NCI-H748 treated with DMSO at 0.1 percent for 48 hours (cell line): Measurements from ENCODE around the gene ELFN1.
"Not testable (repeated sequence)": the region's sequence is repeated elsewhere in the genome, so short reads cannot be mapped to it uniquely, and the experiment has no call there.

Experiments used
- DNase-seq: peaks from one replicate; lab custom pipeline; 2025; lab: John Stamatoyannopoulos, UW

Gene ELFN1

DNA sequence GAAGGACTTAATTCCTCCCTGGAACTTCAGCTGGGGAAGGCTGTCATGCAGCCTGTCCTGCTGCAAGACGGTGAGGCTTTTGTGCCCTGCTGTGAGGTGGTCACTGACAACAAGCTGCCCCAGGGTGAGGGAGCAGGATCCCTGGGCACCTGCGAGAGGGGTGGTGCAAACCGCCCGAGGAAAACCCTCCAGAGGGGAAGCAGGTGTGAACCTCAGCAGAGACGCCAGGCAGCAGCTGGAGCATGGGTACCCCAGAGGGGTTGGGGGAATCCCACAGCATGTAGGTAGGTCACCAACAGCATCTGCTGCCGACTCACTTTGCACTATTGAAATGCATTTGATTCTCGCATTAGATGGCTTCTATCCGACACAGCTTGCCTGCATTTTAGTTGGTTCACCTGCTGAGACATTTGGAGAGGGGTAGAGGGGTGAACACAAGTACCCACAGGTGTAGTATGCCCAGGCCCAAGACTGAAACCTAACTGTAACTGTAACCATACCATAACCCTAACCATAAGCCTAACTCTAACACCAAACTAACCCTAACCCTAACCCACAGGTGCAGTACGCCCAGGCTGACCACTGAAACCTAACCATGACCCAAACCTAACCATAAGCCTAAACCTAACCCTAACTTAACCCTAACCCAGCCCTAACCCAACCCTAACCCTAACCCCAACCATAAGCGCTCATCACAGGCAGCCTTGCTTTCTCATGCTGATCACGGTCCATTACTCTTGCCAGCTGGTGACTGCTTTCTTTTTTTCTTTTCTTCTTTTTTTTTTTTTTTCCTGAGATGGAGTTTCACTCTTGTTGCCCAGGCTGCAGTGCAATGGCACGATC is 85.9 kb downstream of the ELFN1 start:
- DNase-seq = no peak

- DNase-seq = no peak
Observed at GRCh38 chr7:1757601-1758000, 87.5 kb downstream of the ELFN1 start.

DNA sequence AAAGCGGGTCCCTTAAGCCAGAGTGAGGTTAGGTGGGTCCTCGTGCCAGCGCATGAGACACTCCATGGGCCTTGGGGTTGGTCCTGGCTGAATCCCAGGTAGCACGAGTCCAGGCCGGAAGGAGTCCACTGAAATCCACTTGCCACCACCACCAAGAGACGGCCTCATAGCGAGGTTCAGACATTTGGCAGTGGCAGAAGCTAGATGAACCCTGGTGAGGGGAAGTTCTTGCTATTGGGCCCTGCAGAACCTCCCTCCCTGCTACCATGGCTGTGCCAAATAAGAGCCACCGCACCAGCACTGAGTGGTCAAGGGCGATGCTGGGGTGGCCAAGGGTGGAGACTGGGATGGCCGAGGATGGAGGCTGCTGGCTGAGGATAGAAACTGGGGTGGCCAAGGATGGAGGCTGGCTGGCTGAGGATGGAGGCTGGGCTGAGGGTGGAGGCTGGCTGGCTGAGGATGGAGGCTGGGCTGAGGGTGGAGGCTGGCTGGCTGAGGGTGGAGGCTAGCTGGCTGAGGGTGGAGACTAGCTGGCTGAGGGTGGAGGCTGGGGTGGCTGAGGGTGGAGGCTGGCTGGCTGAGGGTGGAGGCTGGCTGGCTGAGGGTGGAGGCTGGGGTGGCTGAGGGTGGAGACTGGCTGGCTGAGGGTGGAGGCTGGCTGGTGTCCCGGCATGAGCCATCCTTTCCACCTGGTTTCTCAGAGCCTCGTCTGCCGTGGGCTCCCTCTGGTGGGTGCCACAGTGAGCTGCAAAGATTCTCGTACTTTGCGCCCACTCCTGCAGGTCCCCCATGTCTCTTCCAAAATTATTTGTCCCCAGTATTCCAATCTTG is 88.2 kb downstream of the ELFN1 start:
- DNase-seq = no peak

GRCh38 chr7:1758859-1759521 is 88.9 kb downstream of the ELFN1 start:
- no peak for DNase-seq

DNA sequence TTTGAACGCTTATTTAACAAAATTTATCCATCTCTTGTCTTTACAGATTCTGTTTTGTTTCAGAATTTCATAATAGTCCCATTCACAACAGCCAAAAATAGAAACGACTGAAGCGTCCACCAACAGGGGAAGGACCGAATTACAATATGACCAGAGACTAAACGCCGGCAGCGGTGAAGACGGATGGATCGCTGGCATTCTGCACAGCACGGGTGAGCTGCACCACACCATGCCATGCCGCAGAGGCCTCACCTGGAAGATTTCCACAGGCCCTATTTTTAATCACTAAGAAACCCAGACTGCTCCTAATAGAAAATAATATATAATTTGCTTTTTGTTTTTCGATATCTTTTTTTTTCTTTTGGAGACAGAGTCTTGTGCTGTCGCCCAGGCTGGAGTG is 91.0 kb downstream of the ELFN1 start:
- no peak for DNase-seq

- no peak for DNase-seq
Observed at GRCh38 chr7:1761774-1762173, 91.7 kb downstream of the ELFN1 start.

DNA sequence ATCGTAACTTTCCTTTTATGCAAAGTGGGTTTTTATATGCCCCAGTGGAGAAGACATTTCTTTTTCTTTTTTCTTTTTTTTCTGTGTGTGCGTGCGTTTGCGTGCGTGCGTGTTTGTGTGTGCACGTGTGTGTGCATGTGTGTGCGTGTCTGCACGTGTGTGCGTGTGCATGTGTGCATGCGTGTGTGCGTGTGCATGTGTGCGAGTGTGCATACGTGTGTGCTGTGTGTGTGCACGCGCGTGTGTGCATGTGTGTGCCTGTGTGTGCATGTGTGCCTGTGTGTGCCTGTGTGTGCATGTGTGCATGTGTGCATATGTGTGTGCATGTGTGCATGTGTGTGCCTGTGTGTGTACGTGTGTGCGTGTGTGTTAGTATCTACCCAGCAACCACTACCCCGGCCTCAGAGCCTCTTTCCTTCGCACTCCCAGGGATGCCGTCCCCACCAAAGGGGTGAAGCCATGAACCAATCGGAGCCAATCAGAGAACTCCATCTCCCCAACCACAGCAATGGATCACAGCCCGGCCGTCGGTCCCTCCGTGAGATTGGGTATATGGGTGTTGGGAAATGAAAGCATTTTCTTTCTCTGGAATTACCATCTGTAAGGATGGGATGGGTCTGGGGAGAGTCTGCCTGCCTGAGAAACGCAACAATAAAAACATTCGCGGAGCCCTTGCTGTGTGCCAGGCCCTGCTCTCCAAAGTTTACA is 92.3 kb downstream of the ELFN1 start:
- DNase-seq = no peak

GRCh38 chr7:1763033-1763432 is 93.0 kb downstream of the ELFN1 start:
- no peak for DNase-seq

DNA sequence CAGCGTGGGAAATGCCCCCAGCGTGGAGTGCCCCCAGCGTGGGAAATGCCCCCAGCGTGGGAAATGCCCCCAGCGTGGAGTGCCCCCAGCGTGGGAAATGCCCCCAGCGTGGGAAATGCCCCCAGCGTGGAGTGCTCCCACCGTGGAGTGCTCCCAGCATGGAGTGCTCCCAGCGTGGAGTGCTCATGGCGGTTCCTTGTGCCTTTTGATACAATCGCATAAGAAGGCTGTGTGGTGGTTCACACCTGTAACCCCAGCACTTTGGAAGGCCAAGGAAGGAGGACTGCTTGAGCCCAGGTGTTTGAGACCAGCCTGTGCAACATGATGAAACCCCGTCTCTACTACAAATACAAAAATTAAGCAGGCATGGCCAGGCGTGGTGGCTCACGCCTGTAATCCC is 93.8 kb downstream of the ELFN1 start:
- DNase-seq = not testable (repeated sequence)

DNA sequence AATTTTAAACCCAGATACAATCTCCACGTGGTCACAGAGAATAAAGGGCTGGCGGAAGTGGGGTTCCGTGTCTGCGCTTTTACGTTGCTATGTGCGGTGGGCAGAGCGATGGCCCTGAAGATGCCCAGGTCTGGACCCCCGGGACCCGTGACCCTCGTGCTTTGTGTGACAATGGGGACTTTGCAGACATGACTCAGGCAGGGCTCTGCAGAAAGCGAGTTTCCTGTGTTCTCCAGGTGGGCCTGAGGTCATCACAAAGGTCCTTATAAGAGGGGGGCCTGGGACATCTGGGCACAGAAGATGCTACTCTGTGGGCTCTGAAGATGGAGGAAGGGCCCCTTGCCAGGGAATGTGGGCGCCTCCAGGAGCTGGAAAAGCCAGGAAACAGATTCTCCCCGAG is 95.3 kb downstream of the ELFN1 start:
- DNase-seq = no peak

GRCh38 chr7:1767524-1767923 is 97.4 kb downstream of the ELFN1 start:
- no peak for DNase-seq

GRCh38 chr7:1768832-1769231 is 98.8 kb downstream of the ELFN1 start:
- no peak for DNase-seq

DNA sequence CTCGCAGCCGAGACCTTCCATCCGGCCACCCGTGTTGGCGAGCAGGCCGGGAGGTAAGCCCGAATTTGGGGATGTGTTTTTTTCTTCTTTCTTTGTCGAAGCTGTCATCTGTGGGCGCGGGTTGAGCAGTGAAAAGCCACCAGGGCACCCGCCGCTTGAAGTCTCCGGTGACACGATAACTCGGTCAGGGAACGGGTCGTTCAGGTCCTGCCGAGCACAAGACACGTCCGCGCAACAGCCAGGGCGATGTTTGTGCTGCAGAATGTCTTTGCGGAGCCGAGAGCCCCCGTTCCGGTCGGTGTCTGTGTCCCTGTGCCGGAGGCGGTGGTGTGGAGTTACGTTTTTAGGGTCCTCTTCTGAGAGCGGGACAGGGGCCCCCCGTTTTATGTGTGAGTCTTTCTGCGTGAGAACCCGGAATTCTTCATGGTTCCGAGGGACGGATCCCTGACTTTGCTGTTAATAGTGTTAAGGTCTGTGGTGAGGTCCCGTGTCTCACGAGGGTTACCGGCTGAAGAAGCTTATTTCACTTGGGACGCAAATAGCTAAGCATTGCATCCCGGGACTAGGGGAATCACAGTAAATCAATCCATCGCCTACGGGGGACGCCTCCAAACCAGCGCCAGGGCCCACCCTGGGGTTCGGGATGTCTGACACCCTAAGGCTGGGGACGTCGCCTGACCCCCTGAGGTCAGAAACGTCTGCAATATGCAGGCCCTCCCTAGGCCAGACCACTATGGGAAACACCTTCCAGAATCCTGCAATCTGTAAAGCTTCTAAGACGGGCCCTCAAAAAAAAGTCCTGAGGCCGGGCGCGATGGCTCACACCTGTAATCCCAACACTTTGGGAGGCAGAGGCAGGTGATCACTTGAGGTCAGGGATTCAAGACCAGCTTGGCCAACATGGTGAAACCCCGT is 99.5 kb downstream of the ELFN1 start:
- no peak for DNase-seq

GRCh38 chr7:1770331-1770730 is 100.3 kb downstream of the ELFN1 start:
- no peak for DNase-seq

DNA sequence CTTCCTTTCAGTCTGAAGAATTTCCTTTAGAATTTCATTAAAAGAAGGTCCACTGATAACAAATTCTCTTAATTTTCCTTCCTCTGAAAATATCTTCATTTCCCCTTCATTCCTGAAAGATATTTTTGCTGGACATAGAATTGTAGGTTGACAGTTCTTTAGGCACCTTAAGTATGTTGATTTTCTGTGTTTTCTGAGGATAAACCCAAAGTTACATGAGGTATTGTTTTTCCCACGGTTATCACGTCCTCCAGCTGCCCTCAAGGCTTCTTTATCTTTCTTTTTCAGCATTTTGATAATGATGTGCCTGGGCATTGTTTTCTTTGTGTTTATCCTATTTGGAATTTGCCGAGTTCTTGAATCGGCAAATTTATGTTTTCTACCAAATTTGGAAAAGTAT is 105.3 kb downstream of the ELFN1 start:
- no peak for DNase-seq

GRCh38 chr7:1777122-1777521 is 107.0 kb downstream of the ELFN1 start:
- DNase-seq = no peak

DNA sequence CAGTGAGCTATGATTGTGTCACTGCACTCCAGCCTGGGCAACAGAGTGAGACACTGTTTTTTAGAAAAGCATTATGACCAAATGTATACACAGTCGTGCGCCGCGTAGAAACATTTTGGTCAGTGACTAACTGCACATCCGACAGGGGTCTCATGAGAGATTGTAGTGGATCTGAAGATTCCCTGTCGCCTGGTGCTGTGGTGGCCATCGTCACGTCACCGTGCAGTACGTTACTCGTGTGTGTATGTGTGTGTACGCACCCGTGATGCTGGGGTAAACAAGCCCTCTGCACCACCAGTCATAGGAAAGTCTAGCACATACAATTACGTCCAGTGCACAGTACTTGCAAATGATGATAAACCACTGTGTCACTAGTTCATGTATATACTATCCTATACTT is 109.4 kb downstream of the ELFN1 start:
- no peak for DNase-seq

- no peak for DNase-seq
Observed at GRCh38 chr7:1781369-1781768, 111.3 kb downstream of the ELFN1 start.

- no peak for DNase-seq
Observed at GRCh38 chr7:1785839-1786238, 115.8 kb downstream of the ELFN1 start.

DNA sequence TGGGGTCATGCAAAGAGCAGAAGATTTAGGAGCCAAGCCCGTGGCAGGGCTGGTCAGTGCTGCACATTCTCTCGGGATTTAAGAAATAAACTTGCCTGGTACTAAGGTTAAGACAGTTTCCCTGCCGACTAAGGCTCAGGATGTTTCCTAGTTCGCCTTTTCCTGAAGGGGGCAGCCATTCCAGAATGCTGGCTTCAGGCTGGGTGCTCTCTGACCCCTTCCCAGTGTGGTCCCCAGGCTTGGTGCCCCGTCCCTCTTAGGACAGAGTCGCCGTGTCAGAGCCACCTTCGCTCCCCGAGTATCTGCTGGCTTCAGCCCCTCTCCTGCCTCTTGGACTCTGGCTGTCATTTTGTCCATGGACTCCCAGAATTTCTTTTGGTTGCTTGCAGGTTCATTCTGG is 117.2 kb downstream of the ELFN1 start:
- DNase-seq = no peak

DNA sequence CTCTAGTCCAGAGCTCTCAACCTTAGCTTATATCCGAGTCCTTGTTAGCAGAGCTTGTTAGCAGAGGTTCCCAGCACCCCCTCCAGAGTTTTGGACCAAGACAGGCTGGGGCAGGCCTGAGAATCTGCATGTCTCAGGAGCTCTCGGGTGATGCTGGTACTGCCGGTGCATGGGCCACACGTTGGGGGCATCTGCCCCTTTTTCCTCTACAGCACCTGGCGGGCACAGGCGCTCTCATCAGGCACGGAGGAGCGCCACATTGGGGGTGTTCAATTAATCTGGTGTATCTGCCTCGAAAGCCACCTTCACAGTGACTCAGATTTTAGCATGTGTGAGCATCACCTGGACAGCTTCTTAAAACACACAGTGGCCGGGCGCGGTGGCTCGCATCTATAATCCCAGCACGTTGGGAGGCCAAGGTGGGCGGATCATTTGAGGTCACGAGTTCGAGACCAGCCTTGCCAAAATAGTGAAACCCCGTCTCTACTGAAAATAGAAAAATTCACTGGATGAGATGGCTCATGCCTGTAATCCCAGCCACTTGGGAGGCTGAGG is 117.7 kb downstream of the ELFN1 start:
- DNase-seq = no peak
